GM12865 (cell line): ENCODE data around the gene TTLL9.

Experiments
- DNase-seq: peaks from one replicate; pipeline ENCODE4 v3.0.0; 2010; ENCODE audit warnings: low read depth
- H3K4me3 ChIP-seq: 2 replicates; pipeline ENCODE4 v1.5.1; 2011; ENCODE audit warnings: mild to moderate bottlenecking, low read depth, low read length, control low read depth
- TF ChIP-seq, protein P1 (sequence below): IDR thresholded peaks from 2 replicates; pipeline ENCODE4 v1.5.1; 2011; ENCODE audit warnings: low read length, control low read depth, low read depth, inconsistent platforms; ENCODE audit not compliant: insufficient read depth; ENCODE audit errors: missing control alignments

The TTLL9 gene

DNA sequence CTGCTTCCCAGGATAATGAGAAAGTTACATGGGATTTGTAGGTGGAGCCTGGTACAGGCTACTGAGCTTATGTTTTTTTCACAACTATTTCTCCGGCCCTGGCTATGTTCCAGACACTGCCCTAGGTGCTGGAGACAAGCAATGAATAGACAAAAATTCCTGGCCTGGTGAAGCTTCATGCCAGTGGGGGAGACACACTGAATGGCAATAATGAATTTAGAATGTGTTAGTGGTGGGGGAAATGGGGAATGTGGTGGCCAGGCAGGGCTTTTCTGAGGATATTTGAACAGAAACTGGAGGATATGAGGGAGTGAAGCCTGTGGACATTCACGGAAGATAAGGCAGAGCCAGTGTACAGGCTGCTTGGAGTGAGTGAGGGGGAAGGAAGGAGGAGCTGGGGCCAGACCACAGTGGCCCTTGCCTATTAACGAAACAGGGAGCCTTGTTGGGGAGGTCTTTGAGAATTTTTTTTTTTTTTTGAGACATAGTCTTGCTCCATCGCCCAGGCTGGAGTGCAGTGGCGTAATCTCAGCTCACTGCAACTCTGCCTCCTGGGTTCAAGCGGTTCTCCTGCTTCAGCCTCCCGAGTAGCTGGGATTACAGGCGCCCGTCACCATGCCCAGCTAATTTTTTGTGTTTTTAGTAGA, 31.7 kb upstream of the TTLL9 start:
- no peak for DNase-seq
- TF ChIP-seq, protein P1, sequence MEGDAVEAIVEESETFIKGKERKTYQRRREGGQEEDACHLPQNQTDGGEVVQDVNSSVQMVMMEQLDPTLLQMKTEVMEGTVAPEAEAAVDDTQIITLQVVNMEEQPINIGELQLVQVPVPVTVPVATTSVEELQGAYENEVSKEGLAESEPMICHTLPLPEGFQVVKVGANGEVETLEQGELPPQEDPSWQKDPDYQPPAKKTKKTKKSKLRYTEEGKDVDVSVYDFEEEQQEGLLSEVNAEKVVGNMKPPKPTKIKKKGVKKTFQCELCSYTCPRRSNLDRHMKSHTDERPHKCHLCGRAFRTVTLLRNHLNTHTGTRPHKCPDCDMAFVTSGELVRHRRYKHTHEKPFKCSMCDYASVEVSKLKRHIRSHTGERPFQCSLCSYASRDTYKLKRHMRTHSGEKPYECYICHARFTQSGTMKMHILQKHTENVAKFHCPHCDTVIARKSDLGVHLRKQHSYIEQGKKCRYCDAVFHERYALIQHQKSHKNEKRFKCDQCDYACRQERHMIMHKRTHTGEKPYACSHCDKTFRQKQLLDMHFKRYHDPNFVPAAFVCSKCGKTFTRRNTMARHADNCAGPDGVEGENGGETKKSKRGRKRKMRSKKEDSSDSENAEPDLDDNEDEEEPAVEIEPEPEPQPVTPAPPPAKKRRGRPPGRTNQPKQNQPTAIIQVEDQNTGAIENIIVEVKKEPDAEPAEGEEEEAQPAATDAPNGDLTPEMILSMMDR, result no peak
- no peak overlapping the region for H3K4me3 ChIP-seq

DNA sequence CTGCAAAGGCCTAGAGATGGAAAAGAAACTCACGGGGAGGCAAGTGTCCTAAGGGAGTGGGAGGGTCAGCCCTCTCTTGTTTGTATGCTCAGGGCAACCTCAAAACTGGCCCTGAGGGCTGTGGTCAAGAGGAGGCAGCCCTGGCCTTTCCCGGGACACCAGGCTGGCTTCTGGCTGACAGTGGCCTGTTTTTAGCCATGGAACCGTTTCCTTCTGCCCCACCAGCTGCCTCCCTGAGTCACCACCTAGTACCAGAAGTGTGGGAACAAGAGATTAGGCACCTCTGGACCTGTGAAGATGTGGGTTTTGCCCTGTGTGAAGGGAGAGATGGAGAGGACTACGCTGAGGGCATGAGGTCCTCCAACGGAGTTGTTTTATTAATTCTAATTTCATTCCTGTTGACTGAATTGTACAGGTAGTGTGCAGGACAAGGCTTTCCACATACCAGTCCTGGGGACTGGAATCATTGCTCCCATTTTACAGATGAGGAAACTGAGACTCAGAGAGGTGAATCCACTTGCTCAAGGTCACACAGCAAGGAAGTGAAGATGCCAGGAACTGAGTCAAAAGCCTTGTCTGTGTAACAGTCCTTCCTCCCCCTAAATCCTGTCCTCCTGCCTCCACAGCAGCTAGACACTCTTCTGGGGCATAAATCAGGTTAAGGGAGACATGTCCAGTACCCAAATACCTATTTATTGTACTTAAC, 30.5 kb upstream of the TTLL9 start:
- H3K4me3 ChIP-seq, result no peak overlapping the region
- no peak for DNase-seq
- TF ChIP-seq, protein P1, result no peak

DNA sequence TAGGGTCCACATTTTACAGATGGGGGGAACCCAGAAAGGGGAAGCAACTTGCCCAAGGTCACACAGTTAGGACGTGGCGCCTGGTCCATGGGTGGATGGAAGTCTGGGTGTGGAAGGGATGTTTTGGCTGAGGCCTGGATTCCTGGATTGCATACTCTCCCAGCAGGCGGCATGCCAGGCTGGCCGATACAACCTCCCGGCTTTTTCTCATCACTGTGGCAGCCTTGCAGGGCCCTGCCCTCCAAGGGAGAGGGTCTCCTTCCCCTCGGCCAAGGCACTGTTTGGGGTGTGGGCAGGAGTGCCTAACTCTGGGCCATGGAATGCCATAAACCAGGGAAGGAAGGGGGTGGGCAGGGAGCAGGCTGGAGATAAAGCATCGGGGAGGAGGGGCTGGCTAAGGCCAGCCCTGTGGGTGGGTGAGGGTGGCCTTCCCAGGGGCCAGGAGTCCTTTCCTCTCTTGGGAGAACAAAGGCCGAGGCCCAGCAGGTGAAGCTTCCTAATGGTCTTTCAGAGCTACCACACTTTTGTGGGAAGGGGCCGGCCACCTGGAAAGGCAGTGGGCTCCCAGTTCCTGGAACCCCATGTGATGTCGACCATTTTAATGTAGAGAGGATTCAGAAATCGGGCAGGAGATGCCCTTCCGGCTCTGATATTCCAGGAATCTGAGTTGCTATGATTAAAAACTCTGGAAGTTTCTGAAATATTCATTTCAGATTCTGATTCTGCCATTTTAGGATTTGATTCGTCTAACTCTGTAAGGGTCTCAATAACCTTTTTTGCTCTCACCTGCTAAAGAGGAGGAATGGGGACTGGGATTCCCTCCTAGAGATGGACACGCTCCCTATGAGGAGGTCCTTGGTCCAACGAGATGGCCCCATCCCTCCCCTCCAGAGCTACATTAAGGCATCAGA, 29.3 kb upstream of the TTLL9 start:
- H3K4me3 ChIP-seq, result no peak overlapping the region
- TF ChIP-seq, protein P1, result no peak
- no peak for DNase-seq

DNA sequence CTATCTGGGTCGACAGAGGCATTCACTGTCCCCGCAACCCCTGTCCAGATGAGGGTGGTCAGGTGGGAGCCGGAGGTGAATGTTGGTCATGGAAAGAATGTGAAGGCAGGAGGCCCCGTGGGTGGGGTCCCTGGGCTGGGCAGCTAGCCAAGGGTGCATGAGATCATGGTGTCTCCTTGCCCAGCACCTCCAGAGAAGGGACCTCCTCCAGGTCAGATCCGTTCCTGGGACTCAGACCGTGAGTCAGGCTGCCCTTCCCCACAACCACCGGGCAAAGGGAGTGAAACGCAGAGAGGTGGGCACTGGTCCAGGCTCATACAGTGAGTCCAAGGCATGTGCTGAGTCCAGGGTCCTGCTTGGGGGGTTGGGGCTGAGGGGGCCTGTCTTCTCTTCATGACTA, 28.5 kb upstream of the TTLL9 start:
- no peak for DNase-seq
- TF ChIP-seq, protein P1, result no peak
- H3K4me3 ChIP-seq, result no peak overlapping the region

DNA sequence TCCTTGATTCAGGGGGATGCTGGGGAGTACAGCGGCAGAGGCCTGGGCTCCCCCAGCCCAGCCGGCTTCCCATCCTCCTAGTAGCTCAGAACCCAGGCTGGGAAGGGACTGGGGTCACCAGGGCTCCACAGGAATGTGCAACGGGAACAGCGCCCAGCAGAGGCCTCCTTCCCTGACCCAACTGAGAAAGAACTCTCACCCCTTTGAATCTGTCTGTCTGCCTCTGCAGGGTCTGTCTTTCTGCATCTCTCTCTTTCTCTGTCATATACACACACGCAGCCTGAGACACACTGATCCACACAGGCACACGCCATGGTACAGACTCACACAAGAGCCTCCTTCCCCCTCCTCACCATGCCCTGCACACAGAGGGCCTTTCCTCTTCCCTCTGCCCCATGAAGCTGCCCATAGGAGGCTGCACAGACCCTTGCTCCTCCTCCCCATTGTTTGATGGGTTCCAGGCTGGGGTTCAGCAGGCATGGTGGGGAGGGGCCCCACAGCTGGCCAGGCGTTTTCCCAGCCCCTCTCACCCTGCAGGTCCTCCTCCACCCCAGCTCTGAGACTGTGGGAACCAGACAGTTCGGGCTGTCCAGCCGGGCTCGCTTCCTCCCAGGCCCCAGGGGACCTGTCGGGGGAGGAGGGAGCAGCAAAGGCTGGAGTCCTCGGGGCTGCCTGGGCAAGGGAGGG, 27.8 kb upstream of the TTLL9 start:
- no peak for DNase-seq
- TF ChIP-seq, protein P1, result no peak
- no peak overlapping the region for H3K4me3 ChIP-seq

DNA sequence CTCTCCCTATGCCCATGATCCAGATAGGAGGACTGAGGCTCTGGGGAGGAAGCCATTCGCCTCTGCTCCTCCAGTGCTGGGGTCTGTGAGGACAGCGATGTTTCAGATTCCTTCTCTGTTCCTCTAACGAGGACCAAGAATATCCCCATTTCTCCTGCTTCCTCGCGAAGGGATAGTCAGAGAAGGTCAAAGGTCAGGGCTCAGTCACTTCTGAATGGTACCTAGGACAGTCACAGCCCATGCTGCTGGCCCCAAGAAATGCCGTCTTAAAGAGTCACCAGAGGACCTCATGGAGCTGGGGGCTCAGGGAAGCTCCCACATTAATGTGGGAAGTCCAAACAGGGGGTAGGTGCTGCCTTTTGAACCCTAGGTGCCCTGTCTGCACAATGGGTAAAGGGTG, 27.1 kb upstream of the TTLL9 start:
- no peak for DNase-seq
- no peak overlapping the region for H3K4me3 ChIP-seq
- TF ChIP-seq, protein P1, result no peak
